SIG-M5 (cell line): ENCODE results near the gene MC3R.
"Not testable (repeated sequence)": the region's sequence is repeated elsewhere in the genome, so short reads cannot be mapped to it uniquely, and the experiment has no call there.

ENCODE experiments used
- DNase-seq: peaks from one replicate; lab custom pipeline; 2025; lab: John Stamatoyannopoulos, UW

Gene MC3R

DNA sequence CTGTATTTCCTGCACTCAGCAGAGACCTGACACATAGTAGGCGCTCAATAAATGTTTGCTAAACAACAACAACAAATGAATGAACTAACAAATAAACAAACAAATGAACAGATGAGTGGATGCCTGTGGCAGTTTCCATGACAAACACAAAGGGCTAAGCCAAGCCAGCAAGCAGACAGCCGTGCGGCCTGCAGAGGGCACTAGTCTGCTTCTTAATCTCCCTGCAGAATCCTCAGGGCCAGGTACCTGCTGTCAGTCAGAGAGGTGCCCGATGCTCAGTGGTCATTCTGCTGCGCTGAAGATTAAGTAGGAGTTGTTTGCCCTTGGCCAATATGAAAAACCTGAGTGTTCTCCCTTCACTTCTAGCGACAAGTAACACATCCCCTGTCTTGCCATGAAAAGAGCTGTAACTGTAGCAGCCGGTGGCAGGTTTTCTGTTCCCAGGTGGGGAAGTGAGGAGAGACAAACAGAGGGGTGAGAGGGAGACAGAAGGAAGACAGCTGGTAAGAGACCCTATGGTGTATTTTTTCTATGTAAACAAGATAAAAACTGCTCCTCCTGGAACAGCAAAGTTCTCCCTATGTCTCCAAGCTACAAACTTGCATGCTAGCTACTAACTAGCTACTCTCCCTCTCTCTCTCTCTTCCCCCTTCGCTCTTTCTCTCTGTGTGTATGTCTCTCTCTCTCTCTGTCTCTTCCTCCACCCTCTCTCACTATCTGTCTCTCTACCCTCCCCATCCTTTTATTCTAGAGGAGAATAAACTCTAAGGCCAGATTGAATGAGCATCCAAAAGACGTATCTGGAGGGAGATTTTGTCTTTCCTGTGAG is at the start of gene MC3R:
Gene MC3R, plus strand, starts transcription at position 779 of the 829 bp plus-strand sequence. CDS start 112 bp downstream, outside the sequence.
- no peak for DNase-seq

GRCh38 chr20:56200456-56200855 is 48.1 kb upstream of the MC3R start:
- no peak for DNase-seq

GRCh38 chr20:56202493-56203077 is 45.9 kb upstream of the MC3R start:
- no peak for DNase-seq

DNA sequence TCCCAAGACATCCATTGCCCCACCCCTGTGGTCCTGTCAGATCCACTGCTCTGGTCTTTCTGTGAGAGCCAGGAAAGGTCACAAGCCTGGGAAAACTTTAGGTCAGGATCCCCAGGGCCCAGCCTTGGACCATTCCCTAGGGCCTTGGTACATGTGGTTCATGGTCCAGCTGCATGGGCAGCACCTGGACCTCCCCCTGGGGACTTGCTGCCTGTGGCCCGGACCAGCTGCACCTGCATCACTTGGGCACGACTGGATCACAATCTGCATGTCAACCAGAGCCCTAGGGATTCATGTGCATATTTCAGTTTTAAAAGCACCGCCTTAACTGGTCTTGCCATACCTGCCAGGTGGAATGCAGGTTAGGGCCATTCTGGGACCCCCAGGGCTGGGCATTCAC is 44.3 kb upstream of the MC3R start:
- DNase-seq, result no peak

DNA sequence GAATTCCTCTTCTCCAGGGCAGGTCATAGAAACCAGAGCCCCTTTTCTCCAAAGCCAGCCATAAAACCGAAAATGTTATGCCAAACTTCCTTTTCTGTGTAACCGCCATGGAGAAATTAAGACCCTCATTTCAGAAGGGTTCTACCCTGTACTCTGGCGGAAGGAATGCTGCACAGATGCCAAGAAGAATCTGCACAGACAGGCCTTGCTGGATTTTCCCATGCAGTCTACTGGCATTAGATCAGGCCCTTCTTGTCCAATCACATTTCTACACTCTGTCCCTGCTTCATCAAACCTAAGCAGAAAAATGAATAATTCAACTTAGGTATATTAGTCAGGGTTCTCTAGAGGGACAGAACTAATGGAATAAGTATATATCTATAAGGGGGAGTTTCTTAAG is 43.2 kb upstream of the MC3R start:
- DNase-seq, result no peak

DNA sequence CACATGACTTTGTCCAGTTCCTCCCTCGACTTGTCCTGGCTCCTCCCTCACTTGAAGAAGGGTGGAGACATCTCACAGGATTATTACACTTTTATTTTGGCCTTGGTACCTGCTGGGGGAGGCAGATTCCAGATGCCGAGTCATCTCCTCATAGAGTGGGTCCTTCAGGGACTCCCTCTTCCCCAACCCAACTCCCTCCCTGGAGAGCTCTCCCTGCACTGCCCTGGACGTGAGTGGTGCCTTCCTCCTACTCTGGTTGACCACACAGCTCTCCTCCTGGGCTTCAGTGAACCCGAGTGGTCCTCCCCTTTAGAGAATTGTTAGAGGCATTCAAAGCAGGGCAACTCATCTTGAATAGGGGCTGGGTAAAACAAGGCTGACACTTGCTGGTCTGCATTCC is 40.9 kb upstream of the MC3R start:
- DNase-seq, result no peak

- DNase-seq, result no peak
Measured at GRCh38 chr20:56208121-56208520, 40.4 kb upstream of the MC3R start.

DNA sequence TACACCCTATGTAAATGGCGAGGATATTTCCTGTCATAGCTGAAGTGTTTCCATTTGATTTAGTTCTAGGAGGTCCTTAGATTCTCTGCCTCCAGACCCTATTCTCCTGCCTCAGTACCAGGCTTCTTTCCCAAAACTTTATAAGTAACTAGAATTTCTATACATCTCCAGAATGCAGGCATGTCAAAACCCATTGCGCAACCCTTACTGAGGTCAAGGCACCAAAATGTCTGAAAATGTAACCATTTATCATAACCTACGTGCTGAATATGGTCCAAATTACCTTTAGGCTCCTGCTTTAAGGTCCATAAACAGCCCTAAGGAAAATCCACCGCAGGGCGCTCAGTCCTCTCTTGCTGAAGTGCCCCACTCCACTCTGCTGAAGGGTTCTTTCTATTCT is 37.5 kb upstream of the MC3R start:
- DNase-seq, result no peak

DNA sequence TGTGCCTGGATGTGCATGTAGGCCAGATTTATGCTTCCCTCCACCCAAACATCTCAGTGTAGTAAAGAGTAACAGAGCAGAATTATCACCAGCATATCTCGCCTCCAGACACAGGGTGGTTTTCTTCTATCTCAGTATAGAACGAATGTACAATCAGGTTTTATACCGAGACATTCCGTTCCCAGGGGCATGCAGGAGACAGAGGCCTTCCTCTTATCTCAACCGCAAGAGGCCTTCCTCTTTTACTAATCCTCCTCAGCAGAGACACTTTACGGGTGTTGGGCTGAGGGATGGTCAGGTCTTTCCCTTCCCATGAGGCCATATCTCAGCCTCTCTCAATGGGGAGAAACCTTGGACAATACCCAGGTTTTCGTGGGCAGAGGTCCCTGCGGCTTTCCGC is 36.4 kb upstream of the MC3R start:
- DNase-seq, result no peak

DNA sequence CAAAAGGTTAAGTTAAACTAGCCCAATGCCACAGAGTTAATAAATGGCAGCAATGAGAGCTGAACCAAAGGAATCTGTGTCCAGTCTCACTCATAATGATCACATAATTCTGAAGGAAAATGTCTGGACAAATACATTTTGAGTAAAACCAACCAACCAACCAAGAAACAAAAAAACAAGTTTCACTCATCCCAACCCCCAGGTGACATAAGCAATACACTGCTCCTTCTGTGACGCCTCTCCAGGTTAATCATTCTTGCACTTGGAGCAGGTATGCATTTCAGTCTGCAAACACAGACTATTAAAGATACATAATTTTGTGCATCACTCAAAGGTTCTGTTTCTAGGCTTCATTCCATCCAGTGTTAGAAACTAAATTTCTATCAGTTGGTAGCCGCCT is 35.2 kb upstream of the MC3R start:
- DNase-seq, result no peak

- DNase-seq, result no peak
Measured at GRCh38 chr20:56215115-56215514, 33.4 kb upstream of the MC3R start.

GRCh38 chr20:56217829-56218228 is 30.7 kb upstream of the MC3R start:
- no peak for DNase-seq

- not testable (repeated sequence) for DNase-seq
Measured at GRCh38 chr20:56221186-56221585, 27.3 kb upstream of the MC3R start.

GRCh38 chr20:56222201-56222600 is 26.3 kb upstream of the MC3R start:
- no peak for DNase-seq

DNA sequence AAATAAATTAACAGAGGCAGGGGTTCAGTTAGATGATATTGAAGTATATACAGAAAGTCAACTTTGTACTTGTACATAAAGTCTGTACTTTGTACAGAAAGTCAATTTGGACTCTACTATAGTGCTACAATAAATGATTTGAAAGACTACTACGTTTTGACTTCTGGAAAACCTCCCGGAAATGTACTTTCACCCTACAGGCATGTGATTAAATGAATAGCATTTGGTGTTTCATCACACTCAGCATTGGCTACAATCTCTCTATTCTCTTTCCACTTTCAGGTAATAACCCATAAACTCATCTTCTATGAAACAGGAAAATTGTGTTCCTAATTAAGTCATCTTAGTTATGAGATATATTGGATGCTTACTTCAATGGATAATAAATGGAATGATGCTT is 25.6 kb upstream of the MC3R start:
- no peak for DNase-seq

DNA sequence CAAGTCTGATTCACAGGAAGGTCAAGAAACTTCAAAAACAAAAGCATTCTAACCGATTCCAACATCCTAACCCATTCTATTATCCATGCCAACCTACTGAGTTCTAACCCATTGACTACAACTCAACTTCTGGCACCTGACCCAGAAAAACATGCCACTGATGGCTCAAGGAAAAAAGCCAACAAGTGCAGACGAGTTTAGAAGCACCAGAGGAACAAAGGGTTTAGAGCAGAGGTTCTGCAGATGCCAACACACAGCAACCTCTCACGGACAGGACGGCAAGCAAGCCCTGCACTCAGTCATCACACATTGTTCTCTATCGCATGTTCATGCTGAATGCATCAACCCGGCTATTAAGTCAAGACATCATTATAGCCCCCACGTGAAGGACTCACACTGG is 25.2 kb upstream of the MC3R start:
- no peak for DNase-seq

DNA sequence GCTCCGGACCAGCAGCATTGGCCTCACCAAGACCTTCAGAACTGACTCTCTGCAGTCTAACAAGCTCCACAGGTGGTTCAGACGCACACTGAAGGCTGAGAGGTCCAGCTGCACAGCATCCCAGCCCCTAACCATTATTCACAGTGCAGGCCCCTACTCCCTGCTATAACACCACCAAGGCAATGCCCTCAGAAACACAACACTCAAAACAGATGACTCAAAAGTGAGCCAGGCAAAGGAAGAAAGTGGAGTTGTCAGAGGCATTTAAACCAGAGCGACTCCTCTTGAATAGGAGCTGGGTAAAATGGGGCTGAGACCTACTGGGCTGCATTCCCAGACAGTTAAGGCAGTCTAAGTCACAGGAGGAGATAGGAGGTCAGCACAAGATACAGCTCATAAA is 20.5 kb upstream of the MC3R start:
- no peak for DNase-seq

DNA sequence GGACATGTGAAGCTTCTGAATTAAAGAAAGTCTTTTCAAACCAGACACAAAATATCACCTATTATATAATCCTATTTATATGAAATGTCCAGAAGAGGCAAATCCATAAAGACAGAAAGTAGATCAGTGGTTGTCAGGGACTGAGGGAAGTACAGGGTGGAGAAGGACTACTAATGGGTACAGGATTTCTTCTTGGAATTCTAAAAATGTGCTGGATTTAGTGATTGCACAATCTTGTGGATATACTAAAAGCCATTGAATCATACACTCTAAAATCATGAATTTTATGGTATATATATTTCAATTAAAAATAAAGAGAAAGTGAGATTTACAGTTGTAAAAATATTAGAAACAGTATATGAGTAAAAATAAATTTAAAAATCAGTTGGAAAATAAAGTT is 18.7 kb upstream of the MC3R start:
- DNase-seq, result no peak

DNA sequence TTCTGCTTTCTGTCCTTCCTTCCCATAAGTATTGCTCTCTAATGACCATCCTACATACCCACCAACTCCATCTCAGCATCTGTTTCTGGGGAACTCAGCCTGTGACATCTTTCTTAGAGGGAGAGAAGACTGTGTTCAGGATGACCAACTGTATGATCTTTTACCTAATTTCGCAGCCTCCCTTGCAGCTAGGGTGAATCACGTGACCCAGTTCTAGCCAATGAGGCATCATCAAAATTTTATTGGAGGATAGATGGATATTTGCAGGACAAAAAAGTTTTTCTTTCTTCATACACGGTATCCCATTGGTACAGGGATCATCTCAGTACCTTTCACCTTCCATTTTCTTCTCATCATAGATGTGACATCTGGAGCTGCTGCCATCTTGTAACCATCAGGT is 14.4 kb upstream of the MC3R start:
- DNase-seq, result no peak

DNA sequence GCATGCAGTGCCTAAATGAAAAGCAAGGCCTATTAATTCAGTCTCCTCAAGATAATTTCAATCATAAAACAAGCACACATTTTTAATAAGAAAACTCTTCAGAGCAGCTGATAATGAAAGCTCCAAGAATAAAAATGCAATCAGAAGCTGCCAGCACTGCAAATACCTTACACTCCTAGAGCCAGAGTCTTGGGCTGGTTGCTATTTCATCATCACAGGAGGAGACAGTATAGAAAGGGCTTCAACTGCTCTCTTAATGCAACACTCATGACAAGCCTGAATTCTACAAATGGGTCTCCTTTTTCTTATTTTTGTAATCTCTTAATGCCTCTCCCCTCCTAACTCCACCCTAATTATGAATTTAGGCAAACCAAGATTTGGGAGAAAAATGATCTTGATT is 11.2 kb upstream of the MC3R start:
- DNase-seq, result no peak

GRCh38 chr20:56244259-56244658 is 4.3 kb upstream of the MC3R start:
- DNase-seq, result no peak

GRCh38 chr20:56245761-56246160 is 2.8 kb upstream of the MC3R start:
- DNase-seq, result no peak

DNA sequence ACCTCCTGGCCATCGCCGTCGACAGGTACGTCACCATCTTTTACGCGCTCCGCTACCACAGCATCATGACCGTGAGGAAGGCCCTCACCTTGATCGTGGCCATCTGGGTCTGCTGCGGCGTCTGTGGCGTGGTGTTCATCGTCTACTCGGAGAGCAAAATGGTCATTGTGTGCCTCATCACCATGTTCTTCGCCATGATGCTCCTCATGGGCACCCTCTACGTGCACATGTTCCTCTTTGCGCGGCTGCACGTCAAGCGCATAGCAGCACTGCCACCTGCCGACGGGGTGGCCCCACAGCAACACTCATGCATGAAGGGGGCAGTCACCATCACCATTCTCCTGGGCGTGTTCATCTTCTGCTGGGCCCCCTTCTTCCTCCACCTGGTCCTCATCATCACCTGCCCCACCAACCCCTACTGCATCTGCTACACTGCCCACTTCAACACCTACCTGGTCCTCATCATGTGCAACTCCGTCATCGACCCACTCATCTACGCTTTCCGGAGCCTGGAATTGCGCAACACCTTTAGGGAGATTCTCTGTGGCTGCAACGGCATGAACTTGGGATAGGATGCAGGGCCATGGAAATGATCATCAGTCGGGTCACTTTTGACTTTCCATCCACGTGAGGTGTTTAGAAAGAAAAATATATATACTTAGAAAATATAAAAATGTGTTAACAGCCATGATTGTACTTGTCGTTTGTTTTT is 868 bp downstream of the MC3R start:
- no peak for DNase-seq
